NCI-H1417 (cell line): ENCODE measurements around the gene PGBD5.

Experiments
- DNase-seq, 3 experiments: peaks; one replicate each; lab custom pipeline; 2025; lab: John Stamatoyannopoulos, UW

The PGBD5 gene

DNA sequence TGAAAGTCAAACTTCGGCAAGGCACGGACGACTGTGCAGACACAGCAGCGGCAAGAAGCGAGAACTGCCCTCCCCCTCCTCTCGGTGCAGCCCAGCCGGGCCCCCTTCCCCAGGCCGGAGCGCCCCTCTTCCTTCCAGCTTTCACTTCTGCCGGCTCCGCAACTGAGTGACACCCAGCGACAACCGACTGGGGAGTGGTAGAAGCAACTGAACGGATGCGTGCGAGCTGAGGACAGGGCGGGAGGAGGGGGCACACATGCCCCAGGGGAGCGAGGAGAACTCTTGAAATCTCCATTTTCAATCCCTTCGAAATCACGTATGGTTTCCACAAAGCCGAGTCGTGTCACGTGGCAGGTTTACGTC lies 146.6 kb downstream of the PGBD5 start:
- no peak for DNase-seq

DNA sequence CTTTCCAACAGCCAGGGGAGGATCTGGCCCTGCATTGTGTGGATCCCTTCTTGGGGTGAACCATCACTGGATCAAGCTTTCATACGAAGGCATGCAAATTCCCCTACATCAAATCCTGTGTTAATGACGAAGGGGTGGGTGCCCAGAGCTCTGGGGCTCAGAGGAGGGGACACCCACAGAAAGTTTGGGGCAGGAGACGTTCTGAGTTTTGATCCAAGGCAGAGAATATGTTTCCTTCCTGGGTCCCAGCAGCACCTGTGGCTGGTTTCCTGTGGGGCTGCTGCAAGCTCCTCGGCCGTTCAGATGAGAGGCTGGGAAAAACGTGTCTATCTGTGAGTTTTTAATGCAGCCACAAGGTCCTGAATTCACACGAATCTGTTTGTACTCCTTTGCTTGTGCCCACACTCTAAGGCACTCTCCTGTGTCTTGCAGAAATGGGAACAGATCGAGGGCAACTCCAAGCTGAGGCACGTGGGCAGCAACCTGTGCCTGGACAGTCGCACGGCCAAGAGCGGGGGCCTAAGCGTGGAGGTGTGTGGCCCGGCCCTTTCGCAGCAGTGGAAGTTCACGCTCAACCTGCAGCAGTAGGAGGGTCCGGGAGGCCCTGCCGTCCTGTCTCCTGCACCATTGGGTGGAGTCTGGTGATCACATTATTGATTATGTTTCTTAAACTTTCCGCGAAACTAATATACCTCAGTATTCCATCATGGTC lies 147.1 kb downstream of the PGBD5 start:
- DNase-seq, result no peak

DNA sequence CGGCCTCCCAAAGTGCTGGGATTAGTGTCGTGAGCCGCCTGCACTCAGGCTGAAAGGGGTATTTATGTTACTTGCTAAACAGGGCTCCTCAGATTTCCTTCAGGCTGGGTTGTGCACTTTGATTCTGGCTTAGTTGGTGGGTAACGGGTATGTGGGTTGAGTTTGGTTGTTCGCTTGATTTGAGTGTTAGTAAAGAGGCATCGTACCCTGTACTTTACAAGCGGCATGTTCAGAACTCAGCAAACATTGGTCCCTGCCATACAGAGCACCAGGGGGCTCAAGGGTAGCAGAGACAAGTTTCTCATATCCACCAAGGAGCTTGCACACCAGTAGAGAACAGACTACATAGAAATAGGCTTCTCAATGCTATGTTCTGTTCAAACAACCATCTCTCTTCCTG lies 147.8 kb downstream of the PGBD5 start:
- no peak for DNase-seq

GRCh38 chr1:230277201-230278025 lies 148.7 kb downstream of the PGBD5 start:
- peak; percentile 54 to 91 (median 60) for DNase-seq

GRCh38 chr1:230276401-230276800 lies 149.7 kb downstream of the PGBD5 start:
- no peak for DNase-seq

GRCh38 chr1:230274254-230274653 lies 151.9 kb downstream of the PGBD5 start:
- DNase-seq, result no peak

GRCh38 chr1:230273141-230273710 lies 152.9 kb downstream of the PGBD5 start:
- DNase-seq, result no peak

DNA sequence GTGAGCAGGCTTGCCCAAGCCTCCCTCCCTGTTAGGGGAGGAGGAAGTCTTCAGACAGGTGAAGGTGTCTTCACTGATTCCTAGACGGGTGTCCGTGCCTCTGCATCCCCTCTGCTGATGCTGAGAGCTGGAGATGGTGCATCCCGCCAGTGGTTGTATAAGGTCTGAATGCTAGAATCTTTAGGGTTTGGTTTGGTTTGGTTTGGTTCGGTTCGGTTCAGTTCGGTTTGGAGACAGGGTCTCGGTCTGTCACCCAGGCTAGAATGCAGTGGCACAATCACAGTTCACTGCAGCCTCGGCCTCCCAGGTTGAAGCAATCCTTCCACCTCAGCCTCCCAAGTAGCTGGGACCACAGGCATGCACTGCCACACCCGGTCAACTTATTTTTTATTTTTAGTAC lies 153.6 kb downstream of the PGBD5 start:
- no peak for DNase-seq

DNA sequence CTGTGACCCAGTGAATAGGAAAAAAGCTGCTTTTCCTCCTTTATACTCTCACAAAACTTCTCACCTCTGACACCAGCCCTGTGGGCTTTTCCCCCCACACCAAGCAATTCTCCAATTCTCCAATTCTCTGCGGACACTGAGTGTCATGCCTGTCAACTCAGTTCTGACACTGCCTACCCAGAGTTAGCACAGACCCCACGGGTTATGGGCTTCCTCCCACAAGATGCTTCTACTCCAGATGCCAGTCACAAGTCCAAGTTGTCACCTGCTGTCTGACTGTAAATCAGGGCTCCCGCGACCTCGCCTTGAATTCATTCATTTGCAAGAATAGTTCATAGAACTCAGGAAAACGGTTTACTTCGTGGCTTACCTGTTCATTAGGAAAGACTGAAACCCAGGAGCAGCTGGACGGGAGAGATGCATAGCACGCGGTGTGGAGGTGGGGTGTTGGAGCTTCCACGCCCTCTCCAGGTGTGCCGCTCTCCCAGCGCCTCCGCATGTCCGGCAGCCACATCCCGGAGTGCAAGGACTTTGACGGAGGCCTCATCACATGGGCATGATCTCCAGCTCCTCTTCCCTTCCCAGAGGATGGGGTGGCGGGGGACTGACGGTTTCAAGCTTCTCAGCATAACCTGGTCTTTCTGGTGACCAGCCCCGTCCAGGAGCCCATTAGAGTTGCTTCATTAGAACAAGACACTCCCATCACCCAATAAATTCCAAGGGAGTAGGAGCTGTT lies 154.7 kb downstream of the PGBD5 start:
- DNase-seq, result peak in 2 of 3 experiments; percentile 31 to 49

DNA sequence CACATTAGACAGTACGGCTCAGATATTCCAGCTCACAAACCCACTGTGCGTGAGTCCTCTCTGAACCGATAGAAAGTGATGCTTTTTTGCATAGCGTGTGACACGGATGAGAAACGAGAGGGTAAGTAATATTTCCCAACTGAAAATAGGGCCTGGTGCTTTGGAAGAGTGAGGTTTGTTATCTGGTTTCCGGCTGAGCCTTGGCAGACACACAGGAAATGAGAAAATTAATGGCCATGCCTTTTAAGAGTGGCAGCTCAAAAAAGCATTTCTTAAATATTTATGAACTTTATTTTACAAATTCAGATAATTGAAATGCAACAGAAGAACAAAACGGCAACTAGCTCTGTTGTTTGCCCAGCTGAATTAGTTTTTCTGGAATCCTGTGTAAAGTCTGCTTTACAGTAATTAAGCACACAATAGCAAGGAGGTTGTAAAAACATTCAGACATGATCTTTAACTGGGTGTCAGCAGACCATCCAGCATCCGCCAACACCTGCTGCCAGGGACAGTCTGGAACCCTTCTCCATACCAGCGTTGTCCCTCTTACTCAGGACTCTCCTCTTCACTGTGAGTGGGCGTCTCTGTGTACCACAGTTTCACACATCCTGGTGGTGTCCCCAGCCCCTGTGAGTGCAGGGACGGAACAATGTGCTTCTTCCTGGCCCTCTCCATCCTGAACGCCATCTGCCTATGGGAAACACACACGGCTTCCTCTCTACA lies 155.4 kb downstream of the PGBD5 start:
- peak; percentile 11 to 89 (median 66) for DNase-seq

- no peak for DNase-seq
Measured at GRCh38 chr1:230270185-230270558, 156.0 kb downstream of the PGBD5 start.

- peak; percentile 26 to 87 (median 70) for DNase-seq
Measured at GRCh38 chr1:230268371-230269170, 157.6 kb downstream of the PGBD5 start.

GRCh38 chr1:230267338-230268065 lies 158.6 kb downstream of the PGBD5 start:
- peak in 2 of 3 experiments; percentile 93 to 94 for DNase-seq

- no peak for DNase-seq
Measured at GRCh38 chr1:230266456-230266855, 159.7 kb downstream of the PGBD5 start.

DNA sequence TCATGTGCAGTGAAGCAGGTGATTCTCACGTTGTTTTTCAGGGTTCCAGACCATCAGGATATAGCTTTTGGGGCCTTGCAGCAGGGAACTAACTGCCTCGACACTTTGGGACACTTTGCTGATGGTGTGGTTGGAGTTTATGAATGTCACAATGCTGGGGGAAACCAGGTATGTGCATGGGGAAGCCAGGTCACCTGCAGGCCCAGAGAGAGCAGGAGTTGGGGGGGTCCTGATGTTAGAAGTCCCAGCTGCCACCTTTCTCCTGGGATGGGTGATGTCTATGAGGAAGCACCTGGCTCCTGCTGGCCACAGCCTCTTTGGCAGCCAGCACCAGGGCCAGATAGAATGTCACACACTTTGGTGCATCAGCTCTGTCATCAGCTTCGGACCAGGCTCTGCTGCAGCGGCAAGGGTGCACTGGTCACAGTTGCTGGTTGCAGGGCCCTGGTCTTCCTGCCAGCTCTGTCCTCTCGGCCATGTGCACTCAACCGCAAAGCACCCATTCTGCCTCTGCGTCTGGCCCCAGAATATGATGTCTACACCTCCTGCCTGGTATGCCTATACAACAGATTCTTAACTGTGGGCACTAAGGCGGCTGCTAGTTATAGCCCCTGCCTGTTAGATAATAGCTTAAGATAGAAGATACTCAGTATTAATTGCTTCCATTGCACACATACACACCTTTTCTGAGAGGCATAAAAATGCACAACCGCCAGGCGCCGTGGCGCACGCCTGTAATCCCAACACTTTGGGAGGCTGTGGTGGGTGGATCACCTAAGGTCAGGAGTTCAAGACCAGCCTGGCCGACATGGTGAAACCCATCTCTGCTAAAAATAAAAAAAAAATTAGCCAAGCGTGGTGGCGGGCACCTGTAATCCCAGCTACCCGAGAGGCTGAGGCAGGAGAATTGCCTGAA lies 160.7 kb downstream of the PGBD5 start:
- no peak for DNase-seq
